Caco-2 (cell line): ENCODE results near the gene SLCO4C1. TPM values are rescaled to one million over a fixed set of nuclear protein-coding genes. Genes with fewer than 3 reads are reported as not detected.
A peak's percentile ranks its signal among the peaks of the same experiment; 100 is the strongest.

Experiments
- BruUV-seq: library from RNA; stranded (reverse); fragments of 400-500 nt; replicated peaks from 2 replicates; lab custom pipeline; 2021; lab: Mats Ljungman, UMichigan
- CTCF ChIA-PET: fragments of 300-600 bp; sonication (Branson Sonifier 250); formaldehyde crosslinking; loops from one replicate; lab custom pipeline; 2022; ENCODE audit warnings: antibody characterized with exemption; lab: Charles Lee
- POLR2A ChIA-PET: fragments of 300-600 bp; sonication (Branson Sonifier 250); formaldehyde crosslinking; loops from one replicate; lab custom pipeline; 2022; ENCODE audit warnings: antibody characterized with exemption; lab: Charles Lee
- DNase-seq, 2 experiments: peaks; one replicate each; pipeline versions ENCODE4 v3.0.0 to v3.0.0-alpha.2; 2020 to 2022
- H3K27me3 ChIP-seq: replicated peaks from 2 replicates; pipeline ENCODE4 v1.6.0; 2011; ENCODE audit warnings: low read length; ENCODE audit not compliant: control insufficient read depth, insufficient read depth
- H3K36me3 ChIP-seq: 2 replicates; pipeline ENCODE4 v1.5.1; 2011; ENCODE audit warnings: low read length; ENCODE audit not compliant: control insufficient read depth, insufficient read depth
- H3K4me1 ChIP-seq: fragments of 250-450 bp; sonication (Bioruptor Pico); 2 replicates; pipeline ENCODE4 v1.5.1; 2020; ENCODE audit warnings: mild to moderate bottlenecking
- H3K4me3 ChIP-seq: 2 replicates; pipeline ENCODE4 v1.5.1; 2011; ENCODE audit warnings: low read depth, mild to moderate bottlenecking, control low read depth, low read length
- H3K9me3 ChIP-seq: fragments of 250-450 bp; sonication (Bioruptor Pico); 2 replicates; pipeline ENCODE4 v1.5.1; 2020; ENCODE audit warnings: mild to moderate bottlenecking, moderate library complexity
- H3K27ac Mint-ChIP-seq: one replicate; pipeline ENCODE4 v1.8.0; 2022; ENCODE audit warnings: mixed read lengths; ENCODE audit not compliant: unreplicated experiment
- H3K27me3 Mint-ChIP-seq: one replicate; pipeline ENCODE4 v1.8.0; 2022; ENCODE audit warnings: mixed read lengths; ENCODE audit not compliant: insufficient read depth, unreplicated experiment
- H3K36me3 Mint-ChIP-seq: one replicate; pipeline ENCODE4 v1.8.0; 2022; ENCODE audit warnings: mild to moderate bottlenecking, mixed read lengths; ENCODE audit not compliant: insufficient read depth, unreplicated experiment
- H3K4me1 Mint-ChIP-seq: one replicate; pipeline ENCODE4 v1.8.0; 2022; ENCODE audit warnings: low read depth, mixed read lengths; ENCODE audit not compliant: unreplicated experiment
- H3K4me3 Mint-ChIP-seq: one replicate; pipeline ENCODE4 v1.8.0; 2022; ENCODE audit warnings: mild to moderate bottlenecking, moderate library complexity, mixed read lengths; ENCODE audit not compliant: unreplicated experiment
- H3K9me3 Mint-ChIP-seq: one replicate; pipeline ENCODE4 v1.8.0; 2022; ENCODE audit warnings: mixed read lengths; ENCODE audit not compliant: unreplicated experiment
- CTCF ChIP-seq, 2 experiments: fragments of 200-600 bp in 1 of 2; IDR thresholded peaks; 1 replicate in 1 of 2; 2 replicates in 1 of 2; pipeline versions ENCODE4 v1.5.1 to v1.8.0; 2011 to 2022; ENCODE audit warnings: antibody characterized with exemption in 1 of 2, control low read depth in 1 of 2, inconsistent platforms in 1 of 2, low read depth in 1 of 2, low read length in 1 of 2, mild to moderate bottlenecking in 1 of 2, moderate library complexity in 1 of 2; ENCODE audit not compliant: insufficient read depth in 1 of 2, severe bottlenecking in 1 of 2, unreplicated experiment in 1 of 2
- intact Hi-C: fragments of 100-400 bp; cut with micrococcal nuclease; formaldehyde crosslinking; loops from one replicate; pipeline ENCODE4 v1.10.0; 2022; ENCODE audit not compliant: unreplicated experiment
- total RNA-seq: library from RNA; stranded (reverse); gene quantifications from 2 replicates; pipeline ENCODE4 v1.2.3, GENCODE V29; 2022

Gene SLCO4C1
- total RNA-seq, 1 experiment from 2014 or later: 1.5 TPM

DNA sequence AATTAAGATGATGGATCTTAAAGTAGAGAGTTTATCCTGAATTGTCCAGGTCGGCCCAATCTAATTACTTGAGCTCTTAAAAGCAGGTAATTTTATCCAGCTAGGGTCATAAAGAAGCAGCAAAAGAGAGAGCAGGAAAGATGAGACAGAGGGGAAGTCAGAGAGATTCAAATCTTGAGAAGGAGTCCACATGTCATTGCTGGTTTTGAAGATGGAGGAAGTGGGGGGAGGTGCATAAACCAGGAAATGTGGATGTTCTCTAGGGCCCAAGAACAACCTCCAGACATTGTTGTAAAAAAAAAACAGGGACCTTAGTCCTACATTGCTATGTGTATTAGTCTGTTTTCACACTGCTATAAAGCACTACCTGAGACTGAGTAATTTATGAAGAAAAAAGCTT is 66.4 kb downstream of the SLCO4C1 start:
- no peaks in the 10 kb centered on the region for H3K36me3 Mint-ChIP-seq
- intact Hi-C loops: no loop called here
- no peaks in the 10 kb centered on the region for H3K36me3 ChIP-seq
- H3K9me3 Mint-ChIP-seq: peaks cover 17% of the 10 kb centered on the region
- ChIA-PET CTCF (no interaction called here), POLR2A (no interaction called here)
- no peak overlapping the region for H3K4me3 ChIP-seq
- no peak for DNase-seq
- BruUV-seq: no TSS peak
- H3K27ac Mint-ChIP-seq: no peak overlapping the region
- peaks cover 8% of the 10 kb centered on the region for H3K4me1 ChIP-seq
- no peaks in the 10 kb centered on the region for H3K9me3 ChIP-seq
- H3K4me1 Mint-ChIP-seq: peaks cover 8% of the 10 kb centered on the region
- H3K27me3 ChIP-seq: no peaks in the 10 kb centered on the region
- TF ChIP-seq CTCF (IDR thresholded peaks at IDR 0.05; ENCODE audit: insufficient read depth in 1 of 2, low read depth in 1 of 2, low read length in 1 of 2, severe bottlenecking in 1 of 2, unreplicated experiment in 1 of 2): no peak
- no peaks in the 10 kb centered on the region for H3K27me3 Mint-ChIP-seq
- H3K4me3 Mint-ChIP-seq: no peak overlapping the region

DNA sequence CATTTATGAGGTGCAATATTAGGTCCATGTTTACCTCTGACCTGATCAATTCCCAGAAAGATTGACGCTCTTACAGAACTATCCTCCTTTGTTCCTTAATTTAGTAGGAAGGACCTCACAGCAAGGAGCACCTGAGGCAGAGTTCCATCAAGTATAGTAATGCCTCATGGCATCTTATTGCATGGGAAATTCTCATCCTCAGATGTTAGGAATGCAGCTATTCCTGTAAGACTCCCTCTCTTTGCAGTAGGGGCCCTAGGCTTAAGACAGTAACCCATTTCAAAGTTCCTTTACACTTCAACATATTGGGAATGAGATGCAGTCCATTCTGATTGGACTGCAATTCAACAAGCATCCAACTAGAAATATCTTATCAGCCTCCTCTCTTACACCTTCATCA is 69.8 kb downstream of the SLCO4C1 start:
- no peak for TF ChIP-seq CTCF (IDR thresholded peaks at IDR 0.05; ENCODE audit: insufficient read depth in 1 of 2, low read depth in 1 of 2, low read length in 1 of 2, severe bottlenecking in 1 of 2, unreplicated experiment in 1 of 2)
- no TSS peak for BruUV-seq
- H3K9me3 ChIP-seq: peaks cover 7% of the 10 kb centered on the region
- peaks cover 36% of the 10 kb centered on the region for H3K4me1 ChIP-seq
- ChIA-PET CTCF (no interaction called here), POLR2A (no interaction called here)
- Mint-ChIP-seq H3K27ac (peak overlapping the region; percentile 9), H3K4me1 (peaks cover 8% of the 10 kb centered on the region), H3K36me3 (no peaks in the 10 kb centered on the region), H3K27me3 (no peaks in the 10 kb centered on the region), H3K4me3 (no peak overlapping the region), H3K9me3 (peaks cover 17% of the 10 kb centered on the region)
- H3K36me3 ChIP-seq: no peaks in the 10 kb centered on the region
- intact Hi-C loops: no loop called here
- H3K4me3 ChIP-seq: no peak overlapping the region
- no peaks in the 10 kb centered on the region for H3K27me3 ChIP-seq
- DNase-seq: peak in 1 of 2 experiments; percentile 20

DNA sequence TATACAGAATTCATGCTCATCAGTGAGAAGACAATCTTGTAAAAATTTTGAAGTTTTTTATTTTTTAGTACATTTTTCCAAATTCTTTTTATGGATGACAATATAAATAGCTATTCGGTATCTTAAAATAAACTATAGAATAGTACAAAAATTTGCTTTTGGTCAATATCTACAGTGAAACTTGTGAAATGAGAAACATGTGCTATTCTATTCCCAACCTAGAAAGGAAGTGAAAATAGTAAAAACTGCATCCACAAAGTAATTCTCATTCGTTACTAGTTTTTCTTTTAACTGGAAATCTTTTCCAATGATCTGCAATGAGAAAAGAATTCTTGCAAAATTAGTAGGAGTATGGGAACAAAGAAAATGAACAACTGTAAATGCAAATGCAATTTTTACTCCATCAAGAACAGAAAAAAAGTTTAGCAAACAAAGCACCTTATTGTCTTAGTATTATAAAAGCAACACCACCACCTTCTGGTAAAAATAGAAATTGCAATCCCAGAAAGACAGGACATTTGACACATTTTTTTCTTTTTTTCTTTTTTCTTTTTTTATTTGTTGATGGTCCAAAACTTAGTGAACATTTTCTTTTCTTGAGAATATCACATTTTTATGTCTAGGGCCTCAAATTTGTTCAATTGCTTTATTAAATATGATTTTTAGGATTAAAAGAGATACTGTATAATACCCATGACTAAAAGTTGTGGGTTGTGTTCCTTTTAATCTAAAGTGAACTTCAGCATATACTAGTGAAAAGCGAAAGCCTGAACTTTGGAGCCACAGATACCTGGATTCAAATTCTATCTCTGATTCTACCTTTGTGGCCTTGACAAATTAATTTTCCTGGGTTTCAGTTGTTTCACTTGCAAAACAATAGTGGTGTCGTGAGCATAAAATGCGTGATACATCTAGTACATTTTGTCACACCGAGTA is 72.3 kb downstream of the SLCO4C1 start:
- Mint-ChIP-seq H3K9me3 (peaks cover 20% of the 10 kb centered on the region), H3K4me1 (peaks cover 8% of the 10 kb centered on the region), H3K4me3 (no peak overlapping the region), H3K27me3 (no peaks in the 10 kb centered on the region), H3K27ac (no peak overlapping the region), H3K36me3 (no peaks in the 10 kb centered on the region)
- TF ChIP-seq CTCF (IDR thresholded peaks at IDR 0.05; ENCODE audit: insufficient read depth in 1 of 2, low read depth in 1 of 2, low read length in 1 of 2, severe bottlenecking in 1 of 2, unreplicated experiment in 1 of 2): peak; percentile 60 to 83
- Histone ChIP-seq H3K36me3 (no peaks in the 10 kb centered on the region), H3K27me3 (no peaks in the 10 kb centered on the region), H3K9me3 (peaks cover 10% of the 10 kb centered on the region), H3K4me3 (no peak overlapping the region), H3K4me1 (peaks cover 36% of the 10 kb centered on the region)
- BruUV-seq: no TSS peak
- CTCF ChIA-PET: interaction anchor here (1.0 kb wide), 1 partner anchor 85 kb away, joined by 4 read pairs; no protein-coding TSS in a partner anchor
- POLR2A ChIA-PET: interaction anchor here (0.5 kb wide), 1 partner anchor 86 kb away, joined by 8 read pairs; no protein-coding TSS in a partner anchor
- peak in 1 of 2 experiments; percentile 67 for DNase-seq
- intact Hi-C loops: loop anchor here (1.0 to 5.0 kb wide), 8 partner anchors 71 to 832 kb away; no protein-coding TSS in a partner anchor
